SK-N-SH (cell line): ENCODE measurements around the gene OR2T11. TPM values are rescaled to one million over a fixed set of nuclear protein-coding genes. Genes with fewer than 3 reads are reported as not detected.
A peak's percentile ranks its signal among the peaks of the same experiment; 100 is the strongest.

ENCODE experiments used
- CTCF ChIA-PET: fragments of 300-600, 350-600 bp; formaldehyde crosslinking; extraction: SDS; loops from one replicate; lab custom pipeline; 2021; lab: Yijun Ruan, JAX
- POLR2A ChIA-PET: fragments of 350-600 bp; sonication (Branson Sonifier 250); formaldehyde crosslinking; extraction: SDS; loops from one replicate; lab custom pipeline; 2020; ENCODE audit warnings: antibody characterized with exemption, inconsistent platforms; lab: Yijun Ruan, JAX
- DNase-seq: peaks from one replicate; pipeline ENCODE4 v3.0.0; 2012
- H2AFZ ChIP-seq: fragments of 200-600 bp; sonication (generic); 2 replicates; pipeline ENCODE4 v1.8.1; 2016; ENCODE audit warnings: antibody characterized with exemption, mild to moderate bottlenecking, low read depth
- H3F3A ChIP-seq: fragments of 200-600 bp; sonication (generic); replicated peaks from 2 replicates; pipeline ENCODE3; 2016; ENCODE audit warnings: antibody characterized with exemption, mild to moderate bottlenecking; ENCODE audit not compliant: insufficient read depth
- H3K27ac ChIP-seq, 2 experiments: fragments of 200-500 bp in 1 of 2; fragments of 200-600 bp in 1 of 2; sonication (Bioruptor generic) in 1 of 2; sonication (generic), shearing (Covaris generic) in 1 of 2; 2 replicates each; pipeline versions ENCODE4 v1.5.1 to v1.6.1; 2014 to 2016; ENCODE audit warnings: low read depth in 2 of 2, inconsistent platforms in 1 of 2, low read length in 1 of 2, mild to moderate bottlenecking in 1 of 2, mixed read lengths in 1 of 2
- H3K27me3 ChIP-seq: fragments of 200-600 bp; sonication (generic), shearing (Covaris generic); 2 replicates; pipeline ENCODE4 v1.6.1; 2016; ENCODE audit warnings: mixed run types; ENCODE audit not compliant: insufficient read depth
- H3K36me3 ChIP-seq, 2 experiments: fragments of 200-500 bp in 1 of 2; fragments of 200-600 bp in 1 of 2; sonication (Bioruptor generic) in 1 of 2; sonication (generic) in 1 of 2; replicated peaks in 1 of 2; 2 replicates each; pipeline versions ENCODE3 to v1.5.1; 2014 to 2016; ENCODE audit warnings: low read length in 1 of 2, mild to moderate bottlenecking in 1 of 2; ENCODE audit not compliant: insufficient read depth in 2 of 2, control insufficient read depth in 1 of 2
- H3K4me1 ChIP-seq, 2 experiments: fragments of 200-500 bp in 1 of 2; fragments of 200-600 bp in 1 of 2; sonication (Bioruptor generic) in 1 of 2; sonication (generic), shearing (Covaris generic) in 1 of 2; 2 replicates each; pipeline versions ENCODE4 v1.5.1 to v1.6.1; 2014 to 2016; ENCODE audit warnings: low read depth in 1 of 2, low read length in 1 of 2, mixed run types in 1 of 2; ENCODE audit not compliant: insufficient read depth in 2 of 2, control insufficient read depth in 1 of 2
- H3K4me2 ChIP-seq: fragments of 200-600 bp; sonication (generic), shearing (Covaris generic); 2 replicates; pipeline ENCODE4 v1.6.1; 2017; ENCODE audit warnings: mixed run types
- H3K4me3 ChIP-seq, 2 experiments: fragments of 200-500 bp in 1 of 2; fragments of 200-600 bp in 1 of 2; sonication (Bioruptor generic) in 1 of 2; sonication (generic), shearing (Covaris generic) in 1 of 2; 2 replicates each; pipeline versions ENCODE4 v1.5.1 to v1.8.1; 2014 to 2016; ENCODE audit warnings: low read depth in 2 of 2, inconsistent platforms in 1 of 2, low read length in 1 of 2, mild to moderate bottlenecking in 1 of 2, mixed read lengths in 1 of 2, moderate library complexity in 1 of 2
- H3K79me2 ChIP-seq: fragments of 200-600 bp; sonication (generic); 2 replicates; pipeline ENCODE4 v1.8.1; 2017; ENCODE audit warnings: mild to moderate bottlenecking; ENCODE audit not compliant: insufficient read depth
- H3K9ac ChIP-seq: fragments of 200-600 bp; sonication (generic); 2 replicates; pipeline ENCODE4 v1.6.1; 2017; ENCODE audit warnings: mixed run types
- H3K9me2 ChIP-seq: fragments of 200-600 bp; sonication (generic); 2 replicates; pipeline ENCODE4 v1.6.1; 2017; ENCODE audit warnings: mixed run types
- H3K9me3 ChIP-seq: fragments of 200-600 bp; sonication (generic); 2 replicates; pipeline ENCODE4 v1.6.1; 2017; ENCODE audit warnings: mixed run types, mild to moderate bottlenecking, moderate library complexity
- H4K20me1 ChIP-seq: fragments of 200-600 bp; sonication (generic); 2 replicates; pipeline ENCODE4 v1.6.1; 2017; ENCODE audit warnings: mild to moderate bottlenecking, mixed run types; ENCODE audit not compliant: insufficient read depth
- CTCF ChIP-seq: fragments of 200-600 bp; sonication (generic); IDR thresholded peaks from 2 replicates; pipeline ENCODE4 v1.6.1; 2017; ENCODE audit warnings: antibody characterized with exemption, mild to moderate bottlenecking, moderate library complexity
- EP300 ChIP-seq, 2 experiments: IDR thresholded peaks; 2 replicates each; pipeline versions ENCODE4 v1.4.0 to v1.6.1; 2012; ENCODE audit warnings: borderline replicate concordance in 1 of 2, low read depth in 1 of 2, low read length in 1 of 2
- EZH2phosphoT487 ChIP-seq: fragments of 200-600 bp; sonication (generic); IDR thresholded peaks from 2 replicates; pipeline ENCODE4 v1.6.1; 2017; ENCODE audit warnings: low read depth, mixed run types, mild to moderate bottlenecking, antibody characterized with exemption, moderate library complexity, borderline replicate concordance
- POLR2AphosphoS5 ChIP-seq: IDR thresholded peaks from 2 replicates; pipeline ENCODE4 v1.6.1; 2012; ENCODE audit warnings: low read depth, low read length
- RCOR1 ChIP-seq: fragments of 150-350 bp; IDR thresholded peaks from 2 replicates; pipeline ENCODE4 v1.6.1; 2017; ENCODE audit warnings: antibody characterized with exemption, low read length
- REST ChIP-seq: IDR thresholded peaks from 2 replicates; pipeline ENCODE4 v1.6.1; 2012; ENCODE audit warnings: mild to moderate bottlenecking, low read depth, low read length, moderate library complexity
- SIN3A ChIP-seq: IDR thresholded peaks from 2 replicates; pipeline ENCODE4 v1.6.1; 2012; ENCODE audit warnings: low read depth, mild to moderate bottlenecking, low read length, moderate library complexity, borderline replicate concordance
- TEAD4 ChIP-seq: IDR thresholded peaks from 2 replicates; pipeline ENCODE4 v1.4.0; 2012; ENCODE audit warnings: mild to moderate bottlenecking, borderline replicate concordance; ENCODE audit not compliant: insufficient read depth
- ZBTB33 ChIP-seq: IDR thresholded peaks from 2 replicates; pipeline ENCODE4 v1.4.0; 2012; ENCODE audit warnings: low read depth, borderline replicate concordance
- WGBS: methylation state at CpG from one replicate; pipeline ENCODE4 v1.1.6; 2017; ENCODE audit warnings: low lambda C conversion rate; 5-methylcytosine and 5-hydroxymethylcytosine counted together
- polyA plus RNA-seq, 3 experiments: library from polyadenylated mRNA; depleted of rRNA; stranded (reverse); fragments of >200 nt; gene quantifications; 2 replicates each; pipeline ENCODE4 v1.2.3, GENCODE V29; 2012
- TF ChIP-seq, protein P1 (sequence below): fragments of 150-350 bp; IDR thresholded peaks from 2 replicates; pipeline ENCODE4 v1.6.1; 2017; ENCODE audit warnings: antibody characterized with exemption, low read length, low read depth, borderline replicate concordance
- TF ChIP-seq, protein P2 (sequence below): IDR thresholded peaks from 2 replicates; pipeline ENCODE4 v1.4.0; 2012; ENCODE audit warnings: low read depth, borderline replicate concordance

OR2T11 gene
- polyA plus RNA-seq, 1 of the 3 experiments (the other 2 are of a cell fraction), result not detected

DNA sequence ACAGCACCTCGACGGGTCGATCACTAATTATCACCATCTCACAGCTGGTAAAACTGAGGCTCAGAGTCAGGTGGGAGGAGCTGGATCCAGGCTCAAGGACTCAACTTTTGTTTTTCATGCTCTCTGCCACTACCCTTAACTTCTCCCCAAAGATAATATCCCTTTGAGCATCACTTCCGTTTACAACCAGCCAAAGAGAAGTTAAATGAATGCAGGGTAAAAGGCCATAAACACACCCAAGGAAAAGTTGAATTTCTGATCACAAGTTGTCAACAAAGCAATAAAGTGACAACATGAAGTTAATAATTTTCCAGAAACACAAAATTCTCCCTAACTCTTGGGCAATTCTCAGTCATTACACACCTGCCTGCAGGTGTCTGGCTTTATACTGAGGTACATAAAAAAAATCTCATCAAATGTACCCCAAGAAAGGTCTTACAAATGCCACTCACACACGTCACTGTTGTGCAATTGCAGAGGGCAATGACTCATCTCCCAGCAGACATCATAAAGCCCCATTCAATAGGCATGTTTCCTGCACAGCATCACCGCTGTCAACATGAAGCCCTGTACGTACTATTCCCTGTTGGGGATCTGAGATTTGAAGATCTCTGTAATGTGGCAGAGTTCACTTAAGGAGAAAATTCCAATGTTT is 3.4 kb downstream of the OR2T11 start (continued):
- TF ChIP-seq CTCF, result no peak
- TF ChIP-seq, protein P1, sequence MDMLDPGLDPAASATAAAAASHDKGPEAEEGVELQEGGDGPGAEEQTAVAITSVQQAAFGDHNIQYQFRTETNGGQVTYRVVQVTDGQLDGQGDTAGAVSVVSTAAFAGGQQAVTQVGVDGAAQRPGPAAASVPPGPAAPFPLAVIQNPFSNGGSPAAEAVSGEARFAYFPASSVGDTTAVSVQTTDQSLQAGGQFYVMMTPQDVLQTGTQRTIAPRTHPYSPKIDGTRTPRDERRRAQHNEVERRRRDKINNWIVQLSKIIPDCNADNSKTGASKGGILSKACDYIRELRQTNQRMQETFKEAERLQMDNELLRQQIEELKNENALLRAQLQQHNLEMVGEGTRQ, result no peak

DNA sequence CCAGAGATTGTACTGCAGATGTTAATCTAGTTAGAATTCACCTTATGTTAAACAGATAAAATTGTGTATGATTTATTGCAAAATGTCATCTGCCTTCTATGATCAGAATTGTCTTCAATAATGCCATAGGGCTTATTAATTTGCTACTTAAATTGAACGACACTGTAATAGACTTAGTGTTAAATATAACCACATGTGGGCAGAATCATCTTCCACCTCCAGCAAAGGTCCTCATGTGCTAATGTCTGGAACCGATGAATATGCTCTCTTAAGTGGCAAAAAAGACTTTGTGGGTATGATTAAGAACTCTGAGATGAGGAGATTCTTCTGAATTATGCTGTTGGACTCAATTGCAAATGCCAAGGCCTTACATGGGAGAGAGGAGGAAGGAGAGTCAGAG is 4.3 kb downstream of the OR2T11 start:
- Histone ChIP-seq H3K4me2 (no peak overlapping the region), H3K4me3 (no peak overlapping the region), H3K27ac (no peak overlapping the region), H3K27me3 (peaks cover 4% of the 10 kb centered on the region; the same call in 1 of the 2 replicates), H3K36me3 (no peaks in the 10 kb centered on the region), H2AFZ (no peak overlapping the region), H3K9me2 (no peaks in the 10 kb centered on the region), H3F3A (no peaks in the 10 kb centered on the region), H4K20me1 (no peaks in the 10 kb centered on the region), H3K9me3 (no peaks in the 10 kb centered on the region), H3K4me1 (no peaks in the 10 kb centered on the region), H3K9ac (no peak overlapping the region), H3K79me2 (no peaks in the 10 kb centered on the region)
- ChIA-PET CTCF (interaction anchor here (1.6 kb wide), 1 partner anchor 12 kb away, joined by 4 read pairs; no protein-coding TSS in a partner anchor), POLR2A (no interaction called here)
- TF ChIP-seq EP300 (IDR thresholded peaks at IDR 0.05; ENCODE audit: borderline replicate concordance in 1 of 2, low read depth in 1 of 2, low read length in 1 of 2), result no peak
- DNase-seq, result no peak
- WGBS, result 0% methylated on average over 2 of the region's 2 CpGs

DNA sequence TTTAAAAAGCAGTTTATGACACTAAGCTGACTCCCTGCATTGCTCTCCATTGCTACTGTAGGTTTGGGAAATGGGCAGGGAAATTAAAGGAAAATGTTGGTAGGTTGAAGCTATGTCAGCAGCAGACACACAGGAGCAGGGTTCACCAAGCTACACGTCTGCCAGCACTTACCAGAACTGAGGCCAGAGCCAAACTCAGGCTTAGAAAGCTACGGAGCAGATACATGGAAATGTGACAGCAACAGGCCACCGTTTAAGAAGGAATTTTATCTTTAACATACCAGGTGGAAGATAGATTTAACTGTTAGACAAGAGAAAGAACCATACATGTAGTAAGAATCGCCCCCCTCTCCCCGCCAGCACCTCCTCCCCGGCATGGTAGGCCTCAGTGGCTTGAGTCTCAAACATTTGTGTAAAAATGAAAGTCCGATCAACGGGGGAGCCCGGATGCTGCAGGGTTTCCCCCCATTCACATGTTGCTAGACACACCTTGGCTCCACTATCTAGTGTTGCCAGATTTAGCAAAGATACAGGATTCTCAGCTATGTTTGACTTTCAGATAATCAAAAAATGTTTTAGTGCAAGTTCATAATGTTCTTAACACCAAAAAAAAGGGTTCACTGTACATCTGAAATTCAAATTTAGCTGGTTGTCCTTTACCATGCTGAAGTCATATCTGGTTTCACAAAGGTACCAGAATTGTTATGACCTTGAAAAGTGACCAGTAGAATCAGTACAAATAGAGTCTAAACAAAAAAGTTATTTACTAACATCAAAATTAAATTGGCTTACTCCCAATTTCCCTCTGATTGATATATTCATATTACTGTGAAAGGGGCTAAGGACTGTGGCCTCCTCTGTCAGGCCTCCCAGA is 6.7 kb downstream of the OR2T11 start:
- Histone ChIP-seq H4K20me1 (no peaks in the 10 kb centered on the region), H3K79me2 (no peaks in the 10 kb centered on the region), H3K27ac (no peak overlapping the region), H3K9me2 (no peaks in the 10 kb centered on the region), H2AFZ (peak overlapping the region; percentile 37; the same call in 1 of the 2 replicates), H3F3A (no peaks in the 10 kb centered on the region), H3K36me3 (no peaks in the 10 kb centered on the region), H3K4me3 (no peak overlapping the region), H3K9ac (no peak overlapping the region), H3K4me1 (no peaks in the 10 kb centered on the region), H3K27me3 (peaks cover 4% of the 10 kb centered on the region; the same call in 1 of the 2 replicates), H3K4me2 (no peak overlapping the region), H3K9me3 (no peaks in the 10 kb centered on the region)
- CTCF ChIA-PET, result interaction anchor here (9.2 kb wide), 1 partner anchor 180 kb away, joined by 122 read pairs; no protein-coding TSS in a partner anchor
- POLR2A ChIA-PET, result no interaction called here
- WGBS, result 5% methylated on average over 9 of the region's 9 CpGs
- DNase-seq, result no peak
- no peak for TF ChIP-seq RCOR1
- TF ChIP-seq ZBTB33, result no peak
- TF ChIP-seq TEAD4, result no peak
- no peak for TF ChIP-seq POLR2AphosphoS5
- no peak for TF ChIP-seq SIN3A
- no peak for TF ChIP-seq EZH2phosphoT487
- TF ChIP-seq, protein P2, sequence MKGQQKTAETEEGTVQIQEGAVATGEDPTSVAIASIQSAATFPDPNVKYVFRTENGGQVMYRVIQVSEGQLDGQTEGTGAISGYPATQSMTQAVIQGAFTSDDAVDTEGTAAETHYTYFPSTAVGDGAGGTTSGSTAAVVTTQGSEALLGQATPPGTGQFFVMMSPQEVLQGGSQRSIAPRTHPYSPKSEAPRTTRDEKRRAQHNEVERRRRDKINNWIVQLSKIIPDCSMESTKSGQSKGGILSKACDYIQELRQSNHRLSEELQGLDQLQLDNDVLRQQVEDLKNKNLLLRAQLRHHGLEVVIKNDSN, result no peak
- no peak for TF ChIP-seq REST
